CD14-positive monocyte (primary cell): ENCODE data around the gene CCM2. TPM values are rescaled to one million over a fixed set of nuclear protein-coding genes. Genes with fewer than 3 reads are reported as not detected.

Experiments
- DNase-seq, 3 donors: peaks; one replicate each; pipeline ENCODE4 v3.0.0-alpha.2; 2011 to 2022
- H2AFZ ChIP-seq: 2 replicates; pipeline ENCODE4 v1.6.0; 2012; ENCODE audit warnings: mild to moderate bottlenecking, low read depth, low read length, inconsistent platforms; ENCODE audit not compliant: insufficient read depth, poor library complexity, severe bottlenecking
- H3K27ac ChIP-seq, 2 donors: 1 replicate in 1 of 2; 2 replicates in 1 of 2; pipeline ENCODE4 v1.5.1; 2012 to 2013; ENCODE audit warnings: low read length in 2 of 2, control low read depth in 1 of 2, inconsistent platforms in 1 of 2, low read depth in 1 of 2, mild to moderate bottlenecking in 1 of 2
- H3K27me3 ChIP-seq, 2 donors: one replicate each; pipeline versions ENCODE4 v1.6.0 to v1.6.1; 2011 to 2013; ENCODE audit warnings: low read length in 2 of 2; ENCODE audit not compliant: control insufficient read depth in 2 of 2, insufficient read depth in 2 of 2
- H3K36me3 ChIP-seq, 2 donors: replicated peaks in 1 of 2; 1 replicate in 1 of 2; 2 replicates in 1 of 2; pipeline versions ENCODE4 v1.5.1 to v1.6.1; 2012 to 2013; ENCODE audit warnings: low read length in 2 of 2, control low read depth in 1 of 2, inconsistent platforms in 1 of 2, mild to moderate bottlenecking in 1 of 2; ENCODE audit not compliant: insufficient read depth in 2 of 2, control insufficient read depth in 1 of 2
- H3K4me1 ChIP-seq, 2 donors: 1 replicate in 1 of 2; 2 replicates in 1 of 2; pipeline versions ENCODE4 v1.5.1 to v1.6.1; 2012 to 2013; ENCODE audit warnings: low read length in 2 of 2, control low read depth in 1 of 2, inconsistent platforms in 1 of 2, mild to moderate bottlenecking in 1 of 2, moderate library complexity in 1 of 2; ENCODE audit not compliant: insufficient read depth in 2 of 2, control insufficient read depth in 1 of 2
- H3K4me2 ChIP-seq: replicated peaks from 2 replicates; pipeline ENCODE3; 2012; ENCODE audit warnings: low read length, moderate library complexity, mild to moderate bottlenecking; ENCODE audit not compliant: poor library complexity, severe bottlenecking; ENCODE audit errors: extremely low read depth
- H3K4me3 ChIP-seq, 3 experiments: fragments of 200-600 bp in 1 of 3; sonication (generic) in 1 of 3; replicated peaks in 1 of 3; 1 replicate in 2 of 3; 2 replicates in 1 of 3; pipeline ENCODE4 v1.5.1; 2011 to 2013; ENCODE audit warnings: low read length in 3 of 3, mild to moderate bottlenecking in 3 of 3, control low read depth in 2 of 3, low read depth in 2 of 3, inconsistent platforms in 1 of 3, moderate library complexity in 1 of 3
- H3K79me2 ChIP-seq: 2 replicates; pipeline ENCODE4 v1.6.0; 2012; ENCODE audit warnings: mild to moderate bottlenecking, control low read depth, inconsistent platforms, low read length, moderate library complexity; ENCODE audit not compliant: insufficient read depth
- H3K9ac ChIP-seq: 2 replicates; pipeline ENCODE4 v1.6.0; 2017; ENCODE audit warnings: low read length, mild to moderate bottlenecking; ENCODE audit not compliant: insufficient read depth, poor library complexity, severe bottlenecking
- H3K9me3 ChIP-seq, 2 donors: replicated peaks in 1 of 2; 1 replicate in 1 of 2; 2 replicates in 1 of 2; pipeline versions ENCODE4 v1.5.1 to v1.6.1; 2012 to 2013; ENCODE audit warnings: low read length in 2 of 2, control low read depth in 1 of 2; ENCODE audit not compliant: control insufficient read depth in 1 of 2, insufficient read depth in 1 of 2
- H4K20me1 ChIP-seq: 2 replicates; pipeline ENCODE4 v1.6.0; 2012; ENCODE audit warnings: mild to moderate bottlenecking, low read length, control low read depth, moderate library complexity; ENCODE audit not compliant: insufficient read depth
- H3K27ac Mint-ChIP-seq, 7 donors: one replicate each; pipeline ENCODE4 v1.8.0; 2020; ENCODE audit warnings: mild to moderate bottlenecking in 7 of 7, mixed read lengths in 7 of 7, moderate library complexity in 6 of 7, inconsistent platforms in 2 of 7
- H3K27me3 Mint-ChIP-seq, 3 donors: one replicate each; pipeline ENCODE4 v1.8.0; 2021 to 2022; ENCODE audit warnings: low read depth in 3 of 3, mild to moderate bottlenecking in 3 of 3, mixed read lengths in 3 of 3, moderate library complexity in 3 of 3, inconsistent platforms in 1 of 3
- H3K36me3 Mint-ChIP-seq, 2 donors: one replicate each; pipeline ENCODE4 v1.8.0; 2020; ENCODE audit warnings: mixed read lengths in 2 of 2, inconsistent platforms in 1 of 2, mild to moderate bottlenecking in 1 of 2
- H3K4me1 Mint-ChIP-seq: one replicate; pipeline ENCODE4 v1.8.0; 2020; ENCODE audit warnings: mild to moderate bottlenecking, mixed read lengths
- H3K4me3 Mint-ChIP-seq, 2 donors: one replicate each; pipeline ENCODE4 v1.8.0; 2020; ENCODE audit warnings: mild to moderate bottlenecking in 2 of 2, mixed read lengths in 2 of 2, moderate library complexity in 1 of 2
- H3K9me3 Mint-ChIP-seq, 7 donors: one replicate each; pipeline ENCODE4 v1.8.0; 2020 to 2022; ENCODE audit warnings: mixed read lengths in 7 of 7, mild to moderate bottlenecking in 6 of 7, moderate library complexity in 6 of 7, inconsistent platforms in 2 of 7
- CTCF ChIP-seq: fragments of 200-600 bp; IDR thresholded peaks from one replicate; pipeline ENCODE4 v1.8.0; 2022; ENCODE audit warnings: antibody characterized with exemption, mild to moderate bottlenecking
- WGBS: methylation state at CpG from one replicate; pipeline ENCODE4 v1.1.5; 2013; ENCODE audit warnings: missing lambda C conversion rate; ENCODE audit not compliant: insufficient coverage; 5-methylcytosine and 5-hydroxymethylcytosine counted together
- intact Hi-C, 2 donors: fragments of 100-400 bp; cut with micrococcal nuclease; formaldehyde crosslinking; loops; one replicate each; pipeline versions ENCODE4 v1.15.0 to v1.15.1; 2023
- polyA plus RNA-seq, 3 donors: library from polyadenylated mRNA; depleted of rRNA in 1 of 3; unstranded in 2 of 3; stranded (reverse) in 1 of 3; fragments of 300-500 nt in 2 of 3; fragments of >200 nt in 1 of 3; fragmentation: Illumina TruSeq in 2 of 3; gene quantifications; 1 replicate in 2 of 3; 2 replicates in 1 of 3; pipeline ENCODE4 v1.2.3, GENCODE V29; 2012 to 2021

The CCM2 gene
- polyA plus RNA-seq, 3 donors = 38.5 to 102 (median 51.4) TPM

- Mint-ChIP-seq H3K27ac (peak overlapping the region in 4 of 7 donors; percentile 21 to 61 (median 34)), H3K36me3 (peaks cover 77 to 88% of the 10 kb centered on the region in 2 donors), H3K9me3 (peaks cover 0 to 2% (median 0%) of the 10 kb centered on the region in 7 donors), H3K27me3 (peaks cover 0 to 2% (median 0%) of the 10 kb centered on the region in 3 donors), H3K4me3 (no peak overlapping the region), H3K4me1 (peaks cover 1% of the 10 kb centered on the region)
- Histone ChIP-seq H3K4me3 (no peak overlapping the region), H3K4me2 (no peak overlapping the region), H3K27me3 (no peaks in the 10 kb centered on the region), H2AFZ (no peak overlapping the region), H3K79me2 (peaks cover 15% of the 10 kb centered on the region), H3K9me3 (peaks cover 0 to 5% of the 10 kb centered on the region in 2 donors), H3K4me1 (no peaks in the 10 kb centered on the region), H3K36me3 (peaks cover 91 to 100% of the 10 kb centered on the region in 2 donors), H3K9ac (no peak overlapping the region), H3K27ac (no peak overlapping the region), H4K20me1 (peaks cover 100% of the 10 kb centered on the region)
- WGBS = 97% methylated on average over 5 of the region's 9 CpGs
- intact Hi-C loops = no loop called here
- no peak for DNase-seq
- no peak for TF ChIP-seq CTCF
Observed at GRCh38 chr7:44966731-44967538, 33.1 kb upstream of the CCM2 start.

- peaks cover 0 to 5% of the 10 kb centered on the region in 2 donors for H3K9me3 ChIP-seq
- H3K27ac Mint-ChIP-seq = peak overlapping the region in 4 of 7 donors; percentile 27 to 76 (median 34)
- H3K4me3 Mint-ChIP-seq = no peak overlapping the region
- H3K27ac ChIP-seq = no peak overlapping the region
- WGBS = 96% methylated on average over 18 of the region's 18 CpGs
- H2AFZ ChIP-seq = no peak overlapping the region
- intact Hi-C loops = no loop called here
- no peak for TF ChIP-seq CTCF
- H3K36me3 ChIP-seq = peaks cover 95 to 100% of the 10 kb centered on the region in 2 donors
- no peak overlapping the region for H3K4me2 ChIP-seq
- DNase-seq = no peak
- peaks cover 0 to 2% (median 0%) of the 10 kb centered on the region in 3 donors for H3K27me3 Mint-ChIP-seq
- no peaks in the 10 kb centered on the region for H3K27me3 ChIP-seq
- peaks cover 0 to 2% (median 0%) of the 10 kb centered on the region in 7 donors for H3K9me3 Mint-ChIP-seq
- no peak overlapping the region for H3K4me3 ChIP-seq
- no peaks in the 10 kb centered on the region for H3K4me1 ChIP-seq
- H3K79me2 ChIP-seq = peaks cover 23% of the 10 kb centered on the region
- H3K9ac ChIP-seq = no peak overlapping the region
- peaks cover 84 to 97% of the 10 kb centered on the region in 2 donors for H3K36me3 Mint-ChIP-seq
- peaks cover 100% of the 10 kb centered on the region for H4K20me1 ChIP-seq
- peaks cover 1% of the 10 kb centered on the region for H3K4me1 Mint-ChIP-seq
Observed at GRCh38 chr7:44967571-44968446, 32.2 kb upstream of the CCM2 start.
